NCI-H128 (cell line): ENCODE results near the gene SETD2.

ENCODE experiments used
- DNase-seq: peaks from one replicate; lab custom pipeline; 2025; ENCODE audit not compliant: unreplicated experiment; lab: John Stamatoyannopoulos, UW

SETD2 gene

DNA sequence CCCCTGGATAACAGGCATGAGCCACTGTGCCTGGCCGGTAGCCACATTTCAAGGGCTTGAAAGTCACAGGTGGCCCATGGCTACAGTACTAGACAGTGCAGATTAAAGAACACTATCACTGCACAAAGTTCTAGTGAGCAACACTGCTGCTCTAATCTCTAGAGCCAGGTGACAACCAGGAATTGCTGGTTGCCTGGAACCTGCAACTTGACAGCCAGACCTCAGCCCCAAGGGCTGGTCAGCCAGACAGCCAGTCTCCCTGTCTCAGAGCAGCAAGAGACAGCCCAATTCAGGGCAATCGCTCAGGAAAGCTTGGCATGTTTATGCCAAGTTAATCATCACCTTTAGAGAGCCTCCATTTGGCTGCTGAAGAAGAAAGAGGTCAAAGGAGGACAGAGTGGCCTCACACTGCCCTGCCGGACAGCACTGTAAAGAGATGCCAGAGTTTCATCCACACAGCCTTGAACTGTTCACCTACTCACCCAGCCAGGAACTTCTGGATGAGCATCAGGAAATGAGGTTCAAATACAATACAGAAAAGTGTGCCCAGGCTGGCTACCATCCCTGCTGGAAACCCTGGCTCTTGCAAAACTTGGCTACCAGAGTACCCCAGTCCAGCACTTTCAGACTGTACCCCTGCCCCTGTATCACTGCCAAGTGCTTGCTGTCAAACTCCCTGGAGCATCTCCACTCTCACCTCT lies 193.4 kb downstream of the SETD2 start:
- no peak for DNase-seq

DNA sequence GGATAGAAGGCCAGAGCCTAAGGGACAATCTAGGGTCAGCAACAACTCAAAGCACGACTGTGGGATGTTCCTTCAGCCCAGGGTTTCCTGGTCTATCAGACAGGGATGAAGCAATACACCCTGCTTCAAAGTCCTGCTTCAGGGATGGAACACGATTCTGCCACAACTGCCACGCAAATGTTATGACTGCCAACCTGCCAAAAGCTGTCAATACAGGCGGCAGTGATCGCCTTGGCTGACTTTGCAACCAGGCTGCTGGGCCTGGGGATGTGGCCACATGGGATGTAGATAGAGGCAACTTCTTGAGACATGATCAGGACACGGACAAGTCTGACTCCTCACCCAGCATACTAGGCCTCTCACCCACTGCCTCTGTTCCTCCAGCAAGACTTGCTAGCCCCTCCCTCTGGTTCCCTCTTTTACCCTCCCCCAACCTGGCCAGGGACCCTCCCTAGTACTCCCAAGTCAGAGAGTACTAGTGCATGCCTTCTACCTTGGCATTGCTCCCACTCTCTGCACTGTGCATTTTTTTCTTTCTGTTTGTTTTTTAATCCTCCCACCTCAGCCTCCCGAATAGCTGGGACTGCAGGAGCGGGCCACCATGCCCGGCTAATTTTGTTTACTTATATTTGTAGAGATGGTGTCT lies 195.0 kb downstream of the SETD2 start:
- DNase-seq, result no peak

DNA sequence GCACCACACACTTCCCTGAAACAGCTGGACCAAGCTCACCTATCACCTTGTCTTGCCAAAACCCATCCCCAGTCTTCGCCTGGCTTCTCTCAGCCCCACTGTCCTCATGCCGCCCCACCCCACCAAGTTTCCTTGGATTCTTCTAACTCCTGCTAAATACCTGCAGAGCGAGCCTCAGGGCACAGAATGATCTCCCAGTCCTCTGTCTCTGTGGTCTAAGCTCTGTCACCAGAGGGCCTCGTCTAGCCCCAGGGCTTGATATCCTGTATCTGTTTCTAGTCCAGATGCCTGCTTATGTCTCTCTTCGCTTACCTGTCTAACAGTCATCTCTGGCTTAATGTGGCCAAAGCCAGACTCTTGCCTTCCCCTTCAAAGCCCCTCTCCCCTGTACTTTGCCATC lies 197.1 kb downstream of the SETD2 start:
- DNase-seq, result no peak
